ENCODE data around the gene IGFBP4. TPM values are rescaled to one million over a fixed set of nuclear protein-coding genes. Genes with fewer than 3 reads are reported as not detected.

Gene IGFBP4
- total RNA-seq, 4 donors from 2014 or later = 675 to 1,301 (median 748) TPM

DNA sequence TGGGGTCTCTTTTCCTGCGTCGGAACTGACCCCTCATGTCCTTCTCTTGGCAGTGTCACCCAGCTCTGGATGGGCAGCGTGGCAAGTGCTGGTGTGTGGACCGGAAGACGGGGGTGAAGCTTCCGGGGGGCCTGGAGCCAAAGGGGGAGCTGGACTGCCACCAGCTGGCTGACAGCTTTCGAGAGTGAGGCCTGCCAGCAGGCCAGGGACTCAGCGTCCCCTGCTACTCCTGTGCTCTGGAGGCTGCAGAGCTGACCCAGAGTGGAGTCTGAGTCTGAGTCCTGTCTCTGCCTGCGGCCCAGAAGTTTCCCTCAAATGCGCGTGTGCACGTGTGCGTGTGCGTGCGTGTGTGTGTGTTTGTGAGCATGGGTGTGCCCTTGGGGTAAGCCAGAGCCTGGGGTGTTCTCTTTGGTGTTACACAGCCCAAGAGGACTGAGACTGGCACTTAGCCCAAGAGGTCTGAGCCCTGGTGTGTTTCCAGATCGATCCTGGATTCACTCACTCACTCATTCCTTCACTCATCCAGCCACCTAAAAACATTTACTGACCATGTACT lies 13.2 kb downstream of the IGFBP4 start:
- 46 to 58% methylated on average over 4 to 8 of the region's 16 CpGs for WGBS, 2 donors
- DNase-seq (ENCODE audit: low spot score in 2 of 2) = no peak
- peak in 1 of 2 donors; percentile 20 for TF ChIP-seq EP300 (IDR thresholded peaks at IDR 0.05)
- TF ChIP-seq, protein P1, sequence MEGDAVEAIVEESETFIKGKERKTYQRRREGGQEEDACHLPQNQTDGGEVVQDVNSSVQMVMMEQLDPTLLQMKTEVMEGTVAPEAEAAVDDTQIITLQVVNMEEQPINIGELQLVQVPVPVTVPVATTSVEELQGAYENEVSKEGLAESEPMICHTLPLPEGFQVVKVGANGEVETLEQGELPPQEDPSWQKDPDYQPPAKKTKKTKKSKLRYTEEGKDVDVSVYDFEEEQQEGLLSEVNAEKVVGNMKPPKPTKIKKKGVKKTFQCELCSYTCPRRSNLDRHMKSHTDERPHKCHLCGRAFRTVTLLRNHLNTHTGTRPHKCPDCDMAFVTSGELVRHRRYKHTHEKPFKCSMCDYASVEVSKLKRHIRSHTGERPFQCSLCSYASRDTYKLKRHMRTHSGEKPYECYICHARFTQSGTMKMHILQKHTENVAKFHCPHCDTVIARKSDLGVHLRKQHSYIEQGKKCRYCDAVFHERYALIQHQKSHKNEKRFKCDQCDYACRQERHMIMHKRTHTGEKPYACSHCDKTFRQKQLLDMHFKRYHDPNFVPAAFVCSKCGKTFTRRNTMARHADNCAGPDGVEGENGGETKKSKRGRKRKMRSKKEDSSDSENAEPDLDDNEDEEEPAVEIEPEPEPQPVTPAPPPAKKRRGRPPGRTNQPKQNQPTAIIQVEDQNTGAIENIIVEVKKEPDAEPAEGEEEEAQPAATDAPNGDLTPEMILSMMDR (IDR thresholded peaks at IDR 0.05) = no peak
- Histone ChIP-seq H3K9me3 (no peaks in the 10 kb centered on the region), H3K36me3 (peaks cover 0 to 51% (median 3%) of the 10 kb centered on the region in 3 donors), H3K4me3 (no peak overlapping the region), H3K27ac (peak overlapping the region; percentile 13 to 80 (median 62)), H3K27me3 (no peaks in the 10 kb centered on the region), H3K4me1 (peaks cover 0 to 94% (median 41%) of the 10 kb centered on the region in 4 donors)

DNA sequence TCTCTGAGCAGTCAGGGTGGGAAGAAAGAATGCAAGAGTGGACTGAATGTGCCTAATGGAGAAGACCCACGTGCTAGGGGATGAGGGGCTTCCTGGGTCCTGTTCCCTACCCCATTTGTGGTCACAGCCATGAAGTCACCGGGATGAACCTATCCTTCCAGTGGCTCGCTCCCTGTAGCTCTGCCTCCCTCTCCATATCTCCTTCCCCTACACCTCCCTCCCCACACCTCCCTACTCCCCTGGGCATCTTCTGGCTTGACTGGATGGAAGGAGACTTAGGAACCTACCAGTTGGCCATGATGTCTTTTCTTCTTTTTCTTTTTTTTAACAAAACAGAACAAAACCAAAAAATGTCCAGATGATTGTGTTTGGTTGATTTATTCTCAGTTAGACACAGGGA lies 14.1 kb downstream of the IGFBP4 start:
- DNase-seq (ENCODE audit: low spot score in 2 of 2) = no peak
- peaks cover 0 to 94% (median 39%) of the 10 kb centered on the region in 4 donors for H3K4me1 ChIP-seq
- no peaks in the 10 kb centered on the region for H3K9me3 ChIP-seq
- peak overlapping the region in 2 of 4 donors; percentile 64 to 80 for H3K27ac ChIP-seq
- peaks cover 0 to 51% (median 3%) of the 10 kb centered on the region in 3 donors for H3K36me3 ChIP-seq
- no peaks in the 10 kb centered on the region for H3K27me3 ChIP-seq
- no peak overlapping the region for H3K4me3 ChIP-seq
- 87 to 89% methylated on average over 3 of the region's 3 CpGs for WGBS, 2 donors
- TF ChIP-seq EP300 (IDR thresholded peaks at IDR 0.05) (no peak), POLR2A (IDR thresholded peaks at IDR 0.05) (no peak)
- TF ChIP-seq, protein P1 (IDR thresholded peaks at IDR 0.05) = no peak

DNA sequence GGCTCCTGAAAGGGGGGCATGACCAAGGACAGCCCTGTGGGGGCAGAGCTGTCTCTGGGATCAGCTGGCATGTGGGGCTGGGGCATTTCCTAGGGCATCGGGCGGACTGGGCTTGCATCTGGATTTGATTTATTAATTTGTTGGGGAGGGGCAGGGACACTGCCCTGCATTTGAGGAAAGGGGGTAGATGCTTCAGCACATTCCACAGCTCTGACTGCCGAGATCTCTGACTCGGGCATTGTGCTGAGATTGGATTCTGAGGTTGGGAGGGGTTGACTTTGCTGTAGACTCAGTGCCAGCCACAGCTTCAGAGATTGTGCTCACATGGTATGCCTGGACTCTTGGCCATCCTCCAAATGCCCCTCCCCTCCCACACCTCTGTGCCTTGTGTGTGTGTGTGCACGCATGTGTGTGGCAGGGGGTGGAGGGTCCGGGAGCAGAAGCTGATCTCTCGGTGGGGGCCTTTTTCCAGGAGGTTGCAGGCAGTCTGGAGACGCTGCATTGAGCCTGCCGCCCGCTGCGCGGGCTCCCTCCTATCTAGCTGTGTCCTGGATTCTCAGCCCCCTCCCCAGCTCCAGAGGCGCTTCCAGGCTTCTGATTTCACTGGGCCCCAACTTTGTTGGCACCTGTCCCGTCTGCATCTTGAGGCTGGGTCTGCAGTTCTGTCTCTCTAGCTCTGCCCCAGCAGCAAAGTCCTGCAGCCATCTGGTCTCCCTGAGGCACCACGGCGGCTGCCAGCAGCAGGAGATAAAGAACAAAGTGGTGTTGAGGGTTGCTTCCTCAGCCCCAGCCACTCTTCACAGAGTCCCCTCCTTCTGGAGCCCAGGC lies 14.9 kb downstream of the IGFBP4 start:
- WGBS, 2 donors = 12 to 28% methylated on average over 16 of the region's 16 CpGs
- no peaks in the 10 kb centered on the region for H3K9me3 ChIP-seq
- TF ChIP-seq EP300 (IDR thresholded peaks at IDR 0.05) (peak in 1 of 2 donors; percentile 40), POLR2A (IDR thresholded peaks at IDR 0.05) (no peak)
- peaks cover 0 to 94% (median 43%) of the 10 kb centered on the region in 4 donors for H3K4me1 ChIP-seq
- H3K27me3 ChIP-seq = no peaks in the 10 kb centered on the region
- H3K36me3 ChIP-seq = peaks cover 0 to 47% (median 3%) of the 10 kb centered on the region in 3 donors
- H3K4me3 ChIP-seq = no peak overlapping the region
- no peak for DNase-seq (ENCODE audit: low spot score in 2 of 2)
- peak overlapping the region in 3 of 4 donors; percentile 12 to 80 (median 64) for H3K27ac ChIP-seq

DNA sequence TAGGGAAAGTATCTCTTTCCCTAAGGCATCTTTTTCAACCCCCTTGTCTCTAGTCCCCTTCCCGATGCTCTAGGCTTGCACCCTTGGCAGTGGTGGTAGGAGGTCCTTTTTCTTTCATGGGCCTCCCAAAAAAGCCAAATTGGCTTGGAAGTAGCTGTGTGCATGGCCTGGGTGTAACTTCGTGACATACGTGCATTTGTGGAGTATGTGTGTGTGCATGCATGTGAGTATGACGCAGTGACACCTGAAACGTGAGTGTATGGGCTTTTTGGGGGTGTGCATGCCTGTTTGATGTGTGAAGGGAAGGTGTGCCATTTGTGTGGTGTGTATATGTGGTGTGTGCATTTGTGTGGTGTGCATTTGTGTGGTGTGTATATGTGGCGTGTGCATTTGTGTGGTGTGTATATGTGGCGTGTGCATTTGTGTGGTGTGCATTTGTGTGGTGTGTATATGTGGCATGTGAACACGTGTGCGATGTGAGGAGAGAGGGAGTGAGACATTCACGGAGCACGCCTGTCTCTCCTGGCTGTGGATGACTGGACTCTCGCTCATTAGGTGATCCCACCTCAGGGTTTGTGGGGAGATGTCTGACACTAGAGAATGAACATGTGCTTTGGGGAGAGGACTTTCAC lies 15.7 kb downstream of the IGFBP4 start:
- TF ChIP-seq, protein P1 (IDR thresholded peaks at IDR 0.05) = no peak
- TF ChIP-seq POLR2A (IDR thresholded peaks at IDR 0.05) (no peak), EP300 (IDR thresholded peaks at IDR 0.05) (peak in 1 of 2 donors; percentile 14)
- 76 to 80% methylated on average over 12 of the region's 12 CpGs for WGBS, 2 donors
- Histone ChIP-seq H3K36me3 (peaks cover 0 to 39% (median 3%) of the 10 kb centered on the region in 3 donors), H3K9me3 (no peaks in the 10 kb centered on the region), H3K27ac (peak overlapping the region in 2 of 4 donors; percentile 73 to 85), H3K4me3 (no peak overlapping the region), H3K4me1 (peaks cover 0 to 94% (median 46%) of the 10 kb centered on the region in 4 donors), H3K27me3 (no peaks in the 10 kb centered on the region)
- DNase-seq (ENCODE audit: low spot score in 2 of 2) = no peak

DNA sequence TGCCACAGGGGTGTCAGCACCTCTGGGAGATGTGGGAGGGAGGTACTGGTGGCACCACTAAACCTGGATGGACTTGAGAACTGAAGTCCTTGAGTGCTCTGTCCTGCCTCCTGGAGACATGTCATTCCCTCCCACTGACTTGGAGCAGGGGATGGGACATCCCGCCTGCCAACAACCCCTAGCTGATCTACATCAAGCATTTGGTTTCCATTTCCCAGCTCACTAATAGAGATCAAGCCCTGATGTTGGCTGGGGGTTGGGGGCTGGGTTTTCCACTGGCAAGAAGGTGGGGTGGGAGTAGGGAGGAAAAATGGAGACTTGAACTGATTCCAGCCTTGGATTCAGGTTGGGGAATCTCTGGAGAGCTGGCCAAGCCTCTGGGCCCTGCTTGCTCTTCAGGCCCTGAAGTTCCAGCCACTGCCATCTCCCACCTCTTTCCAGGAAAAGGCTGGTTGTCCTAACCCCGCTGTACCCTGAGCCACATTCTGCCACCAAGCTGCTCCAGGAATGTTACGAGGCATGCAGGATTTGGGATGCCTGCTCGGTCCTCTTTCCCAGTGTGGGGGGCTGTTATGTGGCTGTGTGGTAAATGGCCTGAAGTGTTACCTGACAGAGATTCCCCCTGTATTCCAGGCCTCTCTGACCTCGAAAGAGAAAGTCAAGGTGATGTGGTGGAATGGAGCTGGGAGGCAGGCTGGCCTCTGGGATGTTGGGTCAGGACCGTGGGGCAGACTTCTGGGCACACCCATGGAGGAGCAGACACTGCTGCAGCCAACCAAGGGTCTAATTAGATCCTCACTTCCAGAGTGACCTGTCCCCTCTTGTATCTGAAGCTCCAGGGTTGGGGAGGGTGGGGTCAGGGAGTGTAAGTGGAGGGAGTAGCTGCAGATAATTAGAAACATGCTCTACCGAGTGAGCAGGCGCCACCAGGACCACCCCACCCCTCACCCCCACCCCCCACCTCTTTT lies 16.7 kb downstream of the IGFBP4 start:
- Histone ChIP-seq H3K27me3 (no peaks in the 10 kb centered on the region), H3K4me3 (no peak overlapping the region), H3K27ac (peak overlapping the region in 2 of 4 donors; percentile 85), H3K4me1 (peaks cover 0 to 91% (median 46%) of the 10 kb centered on the region in 4 donors), H3K9me3 (no peaks in the 10 kb centered on the region), H3K36me3 (peaks cover 0 to 29% (median 3%) of the 10 kb centered on the region in 3 donors)
- WGBS, 2 donors = 65 to 74% methylated on average over 8 of the region's 8 CpGs
- DNase-seq (ENCODE audit: low spot score in 2 of 2) = no peak
- TF ChIP-seq, protein P1 (IDR thresholded peaks at IDR 0.05) = no peak
- TF ChIP-seq EP300 (IDR thresholded peaks at IDR 0.05) (peak in 1 of 2 donors; percentile 52), POLR2A (IDR thresholded peaks at IDR 0.05) (no peak)

Data from tibial nerve (tissue), 4 donors.